Activated CD4-positive, alpha-beta T cell treated with anti-CD3 and anti-CD28 coated beads for 24 hours (primary cell): Measurements from ENCODE around the gene CCR9.

ENCODE experiments used
- DNase-seq, 2 donors: peaks; one replicate each; pipeline ENCODE4 v3.0.0-alpha.2; 2020; ENCODE audit warnings: low read depth in 2 of 2

The CCR9 gene

DNA sequence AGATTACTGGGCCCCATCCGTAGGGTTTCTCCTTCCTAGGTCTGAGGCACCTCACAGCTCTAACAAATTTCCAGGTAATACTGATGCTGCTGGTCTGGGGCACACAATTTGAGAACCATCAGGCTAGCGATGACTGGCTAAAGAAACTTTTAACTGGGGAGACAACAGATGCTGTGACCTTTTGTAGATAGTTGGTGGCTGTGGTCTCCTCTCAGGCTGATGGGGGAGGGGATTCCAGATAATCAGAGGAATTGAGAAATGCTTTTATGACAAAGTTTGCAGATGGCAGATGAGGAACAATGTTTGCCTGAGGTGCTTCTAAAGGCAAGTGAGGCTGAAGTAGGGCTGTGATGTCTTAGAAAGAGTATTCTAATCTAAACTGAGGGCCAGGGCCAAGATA lies 13.8 kb upstream of the CCR9 start:
- no peak for DNase-seq

DNA sequence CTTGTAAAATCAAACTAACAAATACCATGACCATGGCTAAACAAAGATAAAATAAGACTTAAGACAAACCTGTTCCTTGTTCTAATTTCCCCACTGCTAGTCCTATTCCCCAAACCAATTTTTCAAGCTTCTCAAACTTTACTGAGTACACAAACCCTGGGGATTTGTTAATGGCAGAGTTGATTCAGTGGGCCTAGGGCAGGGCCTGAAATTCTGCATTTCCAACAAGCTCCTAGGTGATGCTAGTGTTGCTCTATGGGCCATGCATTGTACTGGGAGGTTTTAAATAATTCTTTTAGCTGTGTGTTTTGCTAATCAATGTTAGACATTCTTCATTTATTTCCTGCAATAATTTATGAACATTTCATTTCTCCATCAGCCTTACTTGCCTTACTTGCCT lies 13.3 kb upstream of the CCR9 start:
- no peak for DNase-seq

DNA sequence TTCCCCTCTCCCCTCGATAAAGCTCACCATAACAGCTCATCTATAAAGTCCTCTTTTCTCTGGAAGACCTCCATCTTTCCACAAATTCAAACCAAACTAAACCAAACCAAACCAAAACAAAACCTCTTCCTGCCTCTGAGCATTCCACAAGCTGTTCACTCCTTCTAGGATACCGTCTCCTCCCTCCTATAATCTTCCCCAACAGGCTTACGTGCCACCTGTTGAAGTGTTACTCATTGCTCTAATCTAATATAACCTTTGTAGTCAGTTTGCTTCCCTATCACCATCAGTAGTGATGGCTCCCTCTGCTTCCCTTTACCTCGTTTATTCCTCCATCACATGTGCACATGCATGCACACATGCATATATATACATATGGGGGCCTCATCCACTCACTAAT lies 12.7 kb upstream of the CCR9 start:
- no peak for DNase-seq

DNA sequence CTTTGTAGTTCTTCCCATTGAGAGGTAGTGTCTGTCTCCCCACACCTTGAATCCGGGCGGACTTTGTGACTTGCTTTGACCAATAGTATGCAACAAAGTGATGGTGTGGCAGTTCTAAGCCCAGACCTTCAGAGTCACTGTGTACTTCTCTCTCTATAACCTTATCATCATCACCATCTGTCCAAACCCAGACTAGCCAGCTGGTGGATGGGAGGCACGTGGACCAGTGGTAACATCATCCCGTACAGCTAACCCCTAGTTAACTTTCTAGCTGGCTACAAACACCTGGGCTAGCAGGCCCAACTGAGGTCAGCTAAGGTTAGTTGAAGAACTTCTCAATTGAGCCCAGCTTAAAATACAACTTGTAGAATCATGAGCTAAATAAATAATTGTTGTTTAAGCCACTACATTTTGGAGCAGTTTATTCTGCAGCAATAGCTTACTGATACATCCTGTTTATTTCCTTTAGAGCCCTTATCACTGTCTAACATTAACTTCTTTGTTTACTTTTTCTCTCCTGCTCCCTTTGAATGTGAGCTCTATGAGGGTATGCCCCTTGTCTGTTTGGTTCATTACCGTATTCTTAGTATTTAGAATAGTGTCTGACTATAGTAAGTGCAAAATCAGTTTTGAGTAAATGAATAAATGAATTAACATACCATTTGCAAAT lies 11.5 kb upstream of the CCR9 start:
- DNase-seq = no peak

DNA sequence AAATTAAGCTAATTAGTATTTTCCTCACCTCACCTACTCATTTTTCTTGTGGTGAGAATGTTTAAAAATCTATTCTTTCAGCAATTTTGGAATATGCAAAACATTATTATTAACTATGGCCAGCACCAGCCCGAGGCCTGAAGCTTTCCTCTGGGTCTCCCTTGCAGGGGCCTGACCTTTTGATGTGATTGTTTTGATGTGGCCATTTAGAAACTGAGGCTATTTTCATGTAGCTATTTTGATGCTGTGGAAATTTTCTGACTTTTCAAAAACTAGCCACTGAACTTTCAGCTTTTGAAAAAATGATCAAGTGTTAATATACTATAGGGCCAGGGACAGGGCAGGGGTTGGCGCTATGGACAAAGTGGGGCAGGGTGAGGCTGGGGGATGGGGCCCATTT lies 8.2 kb upstream of the CCR9 start:
- DNase-seq = no peak

DNA sequence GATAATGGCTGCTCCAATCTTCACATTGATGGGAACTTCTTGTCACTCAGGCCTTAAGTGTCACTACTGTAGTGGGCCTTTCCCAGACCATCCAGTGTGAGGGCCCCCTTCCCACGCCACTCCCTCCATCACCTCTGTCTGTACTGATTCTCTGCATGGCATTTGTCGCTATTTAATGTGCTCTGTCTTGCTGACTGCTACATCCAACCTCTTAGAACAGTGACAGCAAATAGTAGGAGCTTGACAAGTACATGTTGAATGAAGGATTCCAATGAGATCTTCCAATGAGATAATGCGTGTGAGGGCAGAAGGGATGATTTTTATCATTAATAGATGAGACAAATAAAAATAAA lies 5.6 kb upstream of the CCR9 start:
- no peak for DNase-seq

DNA sequence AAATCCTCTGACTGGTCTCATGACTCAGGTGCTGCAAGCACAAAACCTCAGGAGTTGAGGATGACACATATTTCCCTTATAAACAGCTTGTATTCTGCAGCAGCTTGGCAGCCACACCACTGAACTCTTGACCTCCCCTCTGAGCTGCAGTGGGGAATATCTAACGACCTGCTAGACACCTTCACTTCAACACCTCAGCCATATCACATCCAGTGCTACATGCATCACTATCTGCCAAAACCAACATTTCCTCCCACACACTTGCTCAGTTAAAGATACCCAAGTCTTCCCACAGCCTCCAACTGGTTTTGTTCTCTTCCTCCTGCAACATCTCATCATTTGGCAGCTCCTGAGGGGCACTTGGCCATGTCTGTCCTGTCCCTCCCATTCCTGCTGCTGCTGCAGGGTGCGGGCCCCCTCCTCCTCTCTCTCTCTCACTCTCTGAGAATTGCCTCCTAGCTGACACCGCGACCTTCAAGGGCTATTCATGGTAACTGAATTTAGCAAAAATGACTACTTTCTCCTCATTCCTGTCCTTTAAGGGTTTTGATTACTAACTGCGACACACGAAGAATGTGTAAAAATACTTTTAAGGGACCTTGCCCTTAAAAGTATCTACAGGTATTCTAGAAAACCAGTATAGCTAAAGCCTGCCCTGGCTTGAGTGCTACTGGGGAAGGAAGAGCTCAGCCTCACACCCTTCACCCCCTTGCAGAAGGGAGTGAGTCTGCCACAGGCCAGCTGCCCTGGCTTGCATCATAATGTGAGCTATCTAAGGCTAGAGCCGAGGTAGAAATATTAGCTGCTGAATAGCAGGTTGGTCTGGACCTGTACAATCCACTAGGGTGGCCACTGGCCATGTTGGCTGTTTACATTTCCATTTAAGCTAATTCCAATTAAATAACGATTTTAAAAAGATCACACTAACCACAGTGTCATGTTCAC lies 5.0 kb upstream of the CCR9 start:
- peak in 1 of 2 donors; percentile 41 for DNase-seq

DNA sequence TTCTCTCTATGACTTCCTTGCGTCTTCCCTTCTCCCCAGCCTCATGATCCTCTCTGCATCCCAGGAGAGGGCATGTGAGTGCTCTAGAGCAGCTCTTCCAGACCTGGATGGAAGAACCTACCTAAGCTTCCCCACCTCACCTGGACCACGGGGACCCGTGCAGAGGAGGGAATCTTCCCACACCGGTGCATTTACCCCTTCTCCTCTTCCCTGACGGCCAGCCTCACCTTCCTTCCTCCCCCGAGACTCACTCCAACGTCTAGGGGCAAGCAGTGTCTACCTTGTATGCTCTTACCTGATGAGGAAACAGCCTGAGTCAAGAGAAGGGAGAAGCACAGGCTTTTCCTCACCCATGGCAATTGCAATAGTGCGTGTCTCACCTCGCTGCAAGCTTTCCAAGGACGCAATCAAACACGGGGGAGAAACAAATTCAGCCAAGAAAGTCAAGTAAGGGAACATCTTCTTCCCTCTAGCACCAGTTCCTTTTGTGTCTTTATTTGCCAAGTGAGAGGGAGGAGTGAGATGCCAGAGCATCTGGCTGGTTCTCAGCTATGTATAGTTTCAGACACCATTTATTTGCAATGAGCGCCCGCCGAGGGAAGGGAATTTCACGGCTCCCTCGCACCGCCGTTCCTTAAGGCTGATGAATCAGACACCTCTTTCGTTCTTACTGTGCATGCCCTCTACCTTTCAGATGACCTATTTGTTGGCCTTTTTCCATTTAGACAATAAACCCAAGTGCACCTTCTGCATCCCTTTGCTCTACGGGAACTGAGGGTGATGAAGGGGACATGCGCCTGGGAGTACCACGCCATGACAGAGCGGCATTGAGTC lies 1.8 kb upstream of the CCR9 start:
- no peak for DNase-seq

DNA sequence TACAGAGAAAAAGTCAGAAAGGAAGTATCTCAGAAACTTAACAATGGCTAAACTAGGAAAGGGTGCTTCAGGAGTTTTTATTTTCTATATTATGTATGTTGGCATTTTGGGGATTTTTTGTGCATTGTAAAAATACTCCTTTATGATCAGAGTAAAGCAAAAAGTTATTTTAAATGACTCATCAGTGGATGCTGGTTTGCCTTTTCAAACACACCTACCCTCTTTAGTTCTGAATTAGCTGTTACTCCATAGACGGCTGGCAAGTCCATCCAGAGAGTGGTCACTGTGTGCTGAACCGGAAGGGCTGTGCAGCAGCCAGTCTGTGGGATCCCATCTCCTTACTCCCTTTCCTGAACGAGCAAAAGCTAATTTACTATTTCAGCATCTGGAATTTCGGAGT lies 942 bp downstream of the CCR9 start:
- no peak for DNase-seq

DNA sequence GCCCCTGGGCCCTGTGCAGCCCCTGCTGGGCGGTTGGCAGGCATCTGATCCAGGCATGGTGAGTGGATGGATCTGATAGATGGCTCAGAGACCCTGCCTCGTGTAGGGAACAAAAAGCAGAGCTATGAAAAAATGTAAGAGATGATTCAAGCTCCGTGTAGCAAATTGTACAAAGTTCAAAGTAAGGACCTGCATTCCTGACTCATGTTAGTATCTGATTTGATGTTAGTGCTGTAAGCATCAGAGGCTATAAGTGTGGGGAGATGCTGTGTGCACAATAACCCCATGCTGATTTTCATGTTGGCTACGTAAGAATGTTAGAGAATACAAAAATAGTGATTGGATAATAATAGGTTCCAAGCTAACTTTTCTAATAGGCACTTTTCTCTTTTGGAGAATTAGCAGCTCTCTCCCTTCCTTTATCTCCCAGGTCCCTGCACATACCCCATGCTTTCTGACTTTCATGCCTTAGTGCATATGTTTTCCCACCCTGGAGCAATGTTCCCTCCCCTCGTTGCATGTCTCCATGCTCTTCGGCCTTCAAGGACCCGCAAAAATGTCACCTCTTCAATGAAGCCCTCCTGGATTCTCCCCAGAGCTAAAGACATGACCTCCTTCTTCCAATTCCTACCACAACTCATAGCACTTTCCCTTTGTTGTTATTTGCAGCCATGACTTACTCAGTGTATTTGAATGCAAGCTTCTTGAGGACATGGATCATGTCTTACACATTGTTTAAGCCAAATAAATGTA lies 1.6 kb downstream of the CCR9 start:
- no peak for DNase-seq

DNA sequence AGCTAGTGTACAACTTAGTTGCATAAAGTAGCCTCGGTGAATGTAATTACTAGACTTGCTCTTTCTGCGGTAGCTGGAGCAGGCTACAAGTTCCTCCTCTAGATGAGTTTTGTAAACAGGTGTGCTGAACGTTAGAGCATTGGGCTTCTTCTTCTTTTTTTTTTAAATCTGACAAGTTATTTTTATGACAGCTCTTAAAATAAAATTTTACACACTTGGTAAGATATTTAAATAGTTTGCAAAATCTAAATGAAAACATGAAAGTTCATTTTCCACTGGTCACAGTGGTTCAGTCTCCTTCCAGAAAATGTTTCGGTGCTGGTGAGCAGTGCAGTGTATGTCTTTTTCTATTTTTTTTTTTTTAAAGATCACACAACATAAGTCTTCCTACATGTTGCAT lies 3.0 kb downstream of the CCR9 start:
- no peak for DNase-seq

DNA sequence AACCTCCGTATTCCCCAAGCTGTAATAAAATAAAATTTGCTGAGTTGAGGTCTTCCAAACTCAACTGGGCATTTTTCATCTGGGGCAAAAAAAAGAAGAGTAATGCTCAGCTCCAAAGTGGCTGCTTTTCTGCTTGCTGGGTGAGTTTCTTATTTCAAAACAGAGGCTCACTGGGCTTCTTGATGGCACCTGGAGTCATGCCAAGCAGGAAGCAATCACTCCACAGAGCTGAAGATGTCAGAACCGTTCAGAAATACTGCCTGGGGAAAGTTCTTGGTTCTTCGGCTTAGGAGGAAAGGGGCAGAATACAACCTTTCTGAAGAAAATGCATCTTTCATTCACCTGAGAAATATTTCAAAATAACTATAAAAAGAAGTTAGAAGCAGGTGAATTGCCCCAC lies 4.1 kb downstream of the CCR9 start:
- no peak for DNase-seq

DNA sequence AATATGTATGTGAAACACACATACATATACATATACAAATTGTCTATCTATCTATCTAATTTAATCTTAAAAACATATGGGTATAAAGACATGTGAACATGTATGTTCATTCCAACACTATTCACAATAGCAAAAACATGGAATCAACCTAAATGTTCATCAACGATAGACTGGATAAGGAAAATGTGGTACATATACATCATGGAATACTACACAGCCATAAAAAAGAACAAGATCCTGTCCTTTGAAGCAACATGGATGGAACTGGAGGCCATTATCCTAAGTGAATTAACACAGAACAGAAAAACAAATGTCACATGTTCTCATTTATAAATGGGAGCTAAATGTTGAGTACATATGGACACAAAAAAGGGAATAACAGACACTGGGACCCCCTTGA lies 5.8 kb downstream of the CCR9 start:
- no peak for DNase-seq

DNA sequence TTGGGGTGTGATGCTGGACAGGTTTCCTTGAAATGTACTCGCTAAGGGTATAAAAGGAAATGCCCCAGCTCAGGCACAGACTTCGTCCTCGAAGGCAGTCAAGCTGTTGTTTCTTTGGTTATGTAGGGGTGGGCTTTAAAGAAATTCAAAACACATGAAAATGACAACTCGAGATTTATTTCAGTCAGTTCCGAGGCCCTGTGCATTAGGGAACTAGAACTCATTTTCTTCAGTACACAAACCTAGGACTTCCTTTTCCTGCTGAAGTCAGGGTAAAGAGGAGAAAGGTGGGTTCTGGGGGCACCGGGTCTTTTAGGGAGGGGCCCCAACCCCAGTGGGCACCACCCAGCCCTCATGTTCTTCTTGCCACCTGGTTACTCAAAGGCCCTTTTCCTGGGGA lies 7.7 kb downstream of the CCR9 start:
- DNase-seq = no peak

DNA sequence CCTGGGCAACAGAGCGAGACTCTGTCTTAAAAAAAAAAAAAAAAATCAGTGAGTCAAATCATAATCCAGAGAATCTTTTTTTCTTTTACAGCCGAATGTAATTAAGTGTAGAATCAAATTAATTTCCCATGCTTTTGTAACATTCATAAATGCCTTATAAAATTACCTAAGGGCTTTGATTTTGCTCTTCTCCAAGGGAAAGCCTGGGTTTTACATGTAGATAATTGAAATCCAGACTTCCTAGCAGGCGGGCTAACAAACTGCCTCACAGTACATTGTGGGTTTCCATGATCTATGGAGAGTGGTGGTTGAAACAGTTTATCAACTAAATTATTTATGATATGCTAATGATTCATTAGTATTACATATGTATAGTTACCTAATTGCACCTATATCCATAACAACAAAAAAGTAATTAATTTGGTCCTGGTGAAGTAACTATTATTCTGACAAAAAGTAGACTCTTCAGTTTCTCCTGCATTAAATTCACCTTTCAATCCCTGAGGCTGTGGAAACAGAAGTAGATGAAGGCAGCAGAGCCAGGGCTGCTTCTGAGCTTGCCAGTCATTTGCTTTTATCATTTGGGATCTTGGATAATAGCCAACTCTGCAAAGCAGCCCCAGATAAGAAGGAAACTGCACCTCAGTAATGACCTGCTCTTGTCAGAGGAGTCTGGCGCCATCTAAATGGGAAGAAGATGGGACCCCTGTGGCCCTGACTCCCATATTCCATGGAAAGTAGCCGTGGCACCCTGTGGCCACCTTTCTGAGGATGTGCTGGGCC lies 9.5 kb downstream of the CCR9 start:
- DNase-seq = no peak

DNA sequence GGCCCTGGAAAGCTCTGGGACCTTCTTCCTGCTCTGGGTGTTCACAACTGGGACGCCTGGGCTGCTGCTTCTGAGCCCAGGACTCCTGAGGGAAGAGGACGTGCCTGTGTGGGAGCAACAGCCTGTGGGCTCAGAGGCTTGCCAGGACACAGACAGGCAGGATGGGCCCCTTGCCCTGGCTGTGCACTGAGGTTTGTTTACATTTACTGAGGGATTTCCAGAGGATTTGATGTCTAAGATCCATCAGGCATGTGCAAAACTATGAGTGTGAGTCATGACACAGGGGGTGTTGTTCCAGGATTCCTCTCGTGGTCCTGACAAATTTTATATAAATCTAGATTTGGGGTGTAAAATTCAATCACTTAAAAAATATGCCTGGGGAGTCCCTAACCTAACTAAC lies 10.6 kb downstream of the CCR9 start:
- no peak for DNase-seq

DNA sequence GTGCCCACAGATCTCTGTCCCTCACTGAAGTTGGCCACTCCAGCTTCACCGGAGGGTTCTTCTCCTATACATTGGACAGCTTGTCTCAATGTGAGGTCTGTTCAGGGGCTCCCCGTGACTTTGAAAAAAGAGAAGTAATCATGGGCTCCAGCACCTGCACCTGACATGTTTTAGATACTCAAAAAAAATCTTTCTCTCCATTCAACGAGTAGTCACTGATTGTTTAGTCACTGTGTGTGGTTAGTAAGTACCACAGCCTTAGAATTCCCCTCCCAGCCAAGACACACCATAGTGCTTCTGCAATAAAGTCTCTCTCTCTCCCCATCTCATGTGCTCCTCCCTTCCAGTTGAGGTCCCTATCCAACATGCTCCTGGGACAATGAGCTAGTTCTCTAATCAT lies 18.6 kb downstream of the CCR9 start:
- no peak for DNase-seq

DNA sequence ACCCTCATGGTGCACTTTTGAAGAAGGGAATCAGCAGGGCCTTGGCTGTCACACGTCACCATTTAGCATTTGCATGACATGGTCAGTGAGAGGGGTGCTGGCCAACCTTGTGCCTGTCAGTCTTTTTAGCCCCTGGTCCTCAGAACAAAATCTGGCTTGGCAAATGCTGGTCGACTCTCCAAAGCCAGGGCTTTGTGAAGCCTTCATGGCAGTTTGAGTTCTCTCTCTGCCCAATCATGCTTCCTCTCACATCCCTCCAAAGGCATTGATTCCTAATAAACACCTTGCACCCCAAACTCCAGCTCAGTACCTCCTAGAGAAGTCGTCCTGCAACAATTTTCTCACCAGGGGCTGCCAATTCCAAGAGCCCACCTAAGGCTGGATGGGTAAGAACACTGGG lies 19.4 kb downstream of the CCR9 start:
- DNase-seq = no peak

DNA sequence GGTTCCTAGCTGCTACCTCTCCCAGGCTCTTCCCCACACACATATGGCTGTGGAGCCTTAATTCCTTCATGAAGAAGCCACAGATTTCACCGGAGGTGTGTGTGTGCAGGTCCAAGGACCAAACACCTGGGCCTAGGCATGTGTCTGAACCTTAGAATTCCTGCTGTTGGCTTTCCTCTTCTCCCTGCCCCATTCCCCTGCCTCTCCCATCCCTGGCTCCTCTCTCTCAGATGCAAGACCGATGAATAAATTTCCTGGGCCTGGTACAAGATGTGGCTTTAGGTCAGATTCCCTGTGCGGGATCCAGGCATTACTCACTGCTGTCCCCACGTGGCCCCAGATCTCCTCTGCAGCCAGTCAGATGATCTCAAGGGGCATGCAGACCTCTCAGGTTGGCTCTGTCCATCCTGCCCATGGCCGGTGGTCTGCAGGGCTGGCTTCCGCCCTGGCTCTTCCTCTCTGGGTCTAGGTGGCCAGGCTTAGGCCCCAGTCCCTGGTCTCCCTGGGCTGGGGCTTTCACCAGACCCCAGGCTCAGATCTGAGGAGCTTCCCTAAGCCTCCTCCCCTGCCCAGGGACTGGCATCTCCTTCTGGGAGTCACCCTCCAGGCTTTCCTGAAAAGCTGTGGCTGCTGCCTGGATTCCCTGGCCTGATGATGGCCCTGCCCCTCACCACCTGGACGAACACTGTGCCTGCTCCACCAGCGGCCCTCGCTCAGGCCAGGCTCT lies 20.5 kb downstream of the CCR9 start:
- no peak for DNase-seq
